Measurements from ENCODE around the gene SCYL1. TPM values are rescaled to one million over a fixed set of nuclear protein-coding genes. Genes with fewer than 3 reads are reported as not detected.

The SCYL1 gene
- total and polyA plus RNA-seq, 2 donors (not counting 1 experiment from before 2014, with no cell fraction given): 76.5 to 85.5 TPM

GRCh38 chr11:65580031-65580692, 55.3 kb downstream of the SCYL1 start:
- H3K27ac ChIP-seq (ENCODE audit: low read length in 2 of 2): no peak overlapping the region
- H4K20me1 ChIP-seq (ENCODE audit: control insufficient read depth, insufficient read depth, low read length, poor library complexity, severe bottlenecking): peaks cover 15% of the 10 kb centered on the region
- Mint-ChIP-seq H3K27me3 (no peaks in the 10 kb centered on the region), H3K27ac (no peak overlapping the region), H3K4me3 (no peak overlapping the region), H3K4me1 (peaks cover 30% of the 10 kb centered on the region), H3K9me3 (ENCODE audit: insufficient read depth) (no peaks in the 10 kb centered on the region)
- TF ChIP-seq, protein P1, sequence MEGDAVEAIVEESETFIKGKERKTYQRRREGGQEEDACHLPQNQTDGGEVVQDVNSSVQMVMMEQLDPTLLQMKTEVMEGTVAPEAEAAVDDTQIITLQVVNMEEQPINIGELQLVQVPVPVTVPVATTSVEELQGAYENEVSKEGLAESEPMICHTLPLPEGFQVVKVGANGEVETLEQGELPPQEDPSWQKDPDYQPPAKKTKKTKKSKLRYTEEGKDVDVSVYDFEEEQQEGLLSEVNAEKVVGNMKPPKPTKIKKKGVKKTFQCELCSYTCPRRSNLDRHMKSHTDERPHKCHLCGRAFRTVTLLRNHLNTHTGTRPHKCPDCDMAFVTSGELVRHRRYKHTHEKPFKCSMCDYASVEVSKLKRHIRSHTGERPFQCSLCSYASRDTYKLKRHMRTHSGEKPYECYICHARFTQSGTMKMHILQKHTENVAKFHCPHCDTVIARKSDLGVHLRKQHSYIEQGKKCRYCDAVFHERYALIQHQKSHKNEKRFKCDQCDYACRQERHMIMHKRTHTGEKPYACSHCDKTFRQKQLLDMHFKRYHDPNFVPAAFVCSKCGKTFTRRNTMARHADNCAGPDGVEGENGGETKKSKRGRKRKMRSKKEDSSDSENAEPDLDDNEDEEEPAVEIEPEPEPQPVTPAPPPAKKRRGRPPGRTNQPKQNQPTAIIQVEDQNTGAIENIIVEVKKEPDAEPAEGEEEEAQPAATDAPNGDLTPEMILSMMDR (IDR thresholded peaks at IDR 0.05): no peak
- TF ChIP-seq EZH2 (IDR thresholded peaks at IDR 0.05; ENCODE audit: borderline replicate concordance, insufficient read depth, low read depth, low read length, poor library complexity, severe bottlenecking): no peak
- 96% methylated on average over 15 of the region's 19 CpGs for WGBS (ENCODE audit: insufficient coverage)
- no peak for DNase-seq
- no peak overlapping the region for H3K4me2 ChIP-seq (replicated peaks; ENCODE audit: low read depth, low read length, poor library complexity, severe bottlenecking)
- ATAC-seq (ENCODE audit: low read depth): no peak
- H3K4me1 ChIP-seq (ENCODE audit: control insufficient read depth in 2 of 2, insufficient read depth in 2 of 2, low read length in 2 of 2): peaks cover 16 to 27% of the 10 kb centered on the region in 2 donors
- H3K79me2 ChIP-seq (ENCODE audit: control insufficient read depth, insufficient read depth, low read length): peaks cover 8% of the 10 kb centered on the region
- ChIA-PET POLR2A (interaction anchor here (0.6 kb wide), 1 partner anchor 59 kb away, joined by 4 read pairs; no protein-coding TSS in a partner anchor), CTCF (interaction anchor here (0.6 to 5.5 kb wide), 2 partner anchors 8 to 794 kb away, joined by 3 to 97 read pairs; no protein-coding TSS in a partner anchor)
- no peak overlapping the region for H3K4me3 ChIP-seq (ENCODE audit: control extremely low read depth in 1 of 5, extremely low read depth in 1 of 5, insufficient read depth in 1 of 5, low read depth in 2 of 5, low read length in 4 of 5)
- H3K9me3 ChIP-seq (ENCODE audit: control extremely low read depth in 1 of 3, control insufficient read depth in 2 of 3, insufficient read depth in 1 of 3, low read length in 2 of 3): no peaks in the 10 kb centered on the region
- H2AFZ ChIP-seq (ENCODE audit: insufficient read depth, low read depth, low read length, poor library complexity, severe bottlenecking): no peak overlapping the region
- no peaks in the 10 kb centered on the region for H3K27me3 ChIP-seq (replicated peaks in 1 of 4; ENCODE audit: control extremely low read depth in 1 of 4, control insufficient read depth in 3 of 4, insufficient read depth in 4 of 4, low read length in 3 of 4)
- intact Hi-C loops (cut with micrococcal nuclease): no loop called here
- peaks cover 6 to 51% of the 10 kb centered on the region in 2 experiments for H3K36me3 ChIP-seq (replicated peaks in 1 of 2; ENCODE audit: control extremely low read depth in 1 of 2, control insufficient read depth in 1 of 2, extremely low read depth in 1 of 2, insufficient read depth in 2 of 2, low read length in 1 of 2)
- no peak overlapping the region for H3K9ac ChIP-seq (ENCODE audit: low read length)

DNA sequence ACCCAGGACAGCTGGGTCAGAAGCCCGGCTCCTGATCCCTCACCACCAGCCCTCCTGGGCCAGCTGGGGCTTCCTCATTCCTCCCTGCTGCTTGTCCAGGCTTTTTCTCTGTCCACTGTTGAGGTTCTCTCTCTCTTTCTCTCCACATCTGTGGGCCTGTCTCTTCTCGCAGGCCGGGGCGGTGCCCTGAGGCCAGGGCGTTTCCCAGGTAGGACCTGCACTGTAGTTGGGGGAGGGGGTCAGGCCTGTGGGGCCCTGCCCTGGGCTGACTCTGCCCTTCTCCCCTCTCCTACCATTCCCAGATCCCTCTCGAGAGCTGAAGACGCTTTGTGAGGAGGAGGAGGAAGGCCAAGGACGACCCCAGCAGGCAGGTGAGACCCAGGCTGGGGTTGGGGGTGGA, 55.9 kb downstream of the SCYL1 start:
- CTCF ChIA-PET: interaction anchor here (2.6 kb wide), 1 partner anchor 13 kb away, joined by 7 read pairs; no protein-coding TSS in a partner anchor
- Mint-ChIP-seq H3K4me3 (no peak overlapping the region), H3K27ac (no peak overlapping the region), H3K9me3 (ENCODE audit: insufficient read depth) (no peaks in the 10 kb centered on the region), H3K27me3 (no peaks in the 10 kb centered on the region), H3K4me1 (peaks cover 25% of the 10 kb centered on the region)
- H3K27ac ChIP-seq (ENCODE audit: low read length in 2 of 2): no peak overlapping the region
- no peak overlapping the region for H2AFZ ChIP-seq (ENCODE audit: insufficient read depth, low read depth, low read length, poor library complexity, severe bottlenecking)
- intact Hi-C loops (cut with micrococcal nuclease): no loop called here
- H3K4me2 ChIP-seq (replicated peaks; ENCODE audit: low read depth, low read length, poor library complexity, severe bottlenecking): no peak overlapping the region
- DNase-seq (no peak), ATAC-seq (ENCODE audit: low read depth) (no peak)
- TF ChIP-seq, protein P1 (IDR thresholded peaks at IDR 0.05): no peak
- no peak for TF ChIP-seq EZH2 (IDR thresholded peaks at IDR 0.05; ENCODE audit: borderline replicate concordance, insufficient read depth, low read depth, low read length, poor library complexity, severe bottlenecking)
- H3K79me2 ChIP-seq (ENCODE audit: control insufficient read depth, insufficient read depth, low read length): peaks cover 8% of the 10 kb centered on the region
- H3K36me3 ChIP-seq (replicated peaks in 1 of 2; ENCODE audit: control extremely low read depth in 1 of 2, control insufficient read depth in 1 of 2, extremely low read depth in 1 of 2, insufficient read depth in 2 of 2, low read length in 1 of 2): peaks cover 6 to 55% of the 10 kb centered on the region in 2 experiments
- POLR2A ChIA-PET: interaction anchor here (1.3 kb wide), 1 partner anchor 29 kb away, joined by 4 read pairs; no protein-coding TSS in a partner anchor
- no peak overlapping the region for H3K9ac ChIP-seq (ENCODE audit: low read length)
- H4K20me1 ChIP-seq (ENCODE audit: control insufficient read depth, insufficient read depth, low read length, poor library complexity, severe bottlenecking): peaks cover 15% of the 10 kb centered on the region
- H3K27me3 ChIP-seq (replicated peaks in 1 of 4; ENCODE audit: control extremely low read depth in 1 of 4, control insufficient read depth in 3 of 4, insufficient read depth in 4 of 4, low read length in 3 of 4): no peaks in the 10 kb centered on the region
- 92% methylated on average over 1 of the region's 8 CpGs for WGBS (ENCODE audit: insufficient coverage)
- H3K4me3 ChIP-seq (ENCODE audit: control extremely low read depth in 1 of 5, extremely low read depth in 1 of 5, insufficient read depth in 1 of 5, low read depth in 2 of 5, low read length in 4 of 5): no peak overlapping the region
- no peaks in the 10 kb centered on the region for H3K9me3 ChIP-seq (ENCODE audit: control extremely low read depth in 1 of 3, control insufficient read depth in 2 of 3, insufficient read depth in 1 of 3, low read length in 2 of 3)
- H3K4me1 ChIP-seq (ENCODE audit: control insufficient read depth in 2 of 2, insufficient read depth in 2 of 2, low read length in 2 of 2): peaks cover 16 to 23% of the 10 kb centered on the region in 2 donors

All from B cell (primary cell).